Right ventricle myocardium superior (tissue), 1 donor: ENCODE measurements around the gene FAM110D. TPM values are rescaled to one million over a fixed set of nuclear protein-coding genes. Genes with fewer than 3 reads are reported as not detected.

Experiments
- ATAC-seq: fragments of 200-7000 bp; cut with Tn5 transposase; one replicate; pipeline ENCODE4 v1.9.1; 2020; ENCODE audit warnings: mild to moderate bottlenecking; ENCODE audit not compliant: poor library complexity
- DNase-seq: peaks from one replicate; pipeline ENCODE4 v3.0.0-alpha.2; 2020
- intact Hi-C: fragments of 100-400 bp; cut with DNase I; formaldehyde crosslinking; loops from one replicate; pipeline ENCODE4 v1.11.2; 2022
- total RNA-seq: library from RNA; stranded (reverse); fragmentation: NEBNext Ultra II Directional; extraction: Animal tissue kit (Norgen Biotek cat#: 25700); gene quantifications from one replicate; pipeline ENCODE4 v1.2.1, GENCODE V29; 2021
- donor health status: DM: no; HTN: yes; CAD: no; lungs with severe emphysema.

The FAM110D gene
- total RNA-seq, 1 donor from 2014 or later, result 4.0 TPM

DNA sequence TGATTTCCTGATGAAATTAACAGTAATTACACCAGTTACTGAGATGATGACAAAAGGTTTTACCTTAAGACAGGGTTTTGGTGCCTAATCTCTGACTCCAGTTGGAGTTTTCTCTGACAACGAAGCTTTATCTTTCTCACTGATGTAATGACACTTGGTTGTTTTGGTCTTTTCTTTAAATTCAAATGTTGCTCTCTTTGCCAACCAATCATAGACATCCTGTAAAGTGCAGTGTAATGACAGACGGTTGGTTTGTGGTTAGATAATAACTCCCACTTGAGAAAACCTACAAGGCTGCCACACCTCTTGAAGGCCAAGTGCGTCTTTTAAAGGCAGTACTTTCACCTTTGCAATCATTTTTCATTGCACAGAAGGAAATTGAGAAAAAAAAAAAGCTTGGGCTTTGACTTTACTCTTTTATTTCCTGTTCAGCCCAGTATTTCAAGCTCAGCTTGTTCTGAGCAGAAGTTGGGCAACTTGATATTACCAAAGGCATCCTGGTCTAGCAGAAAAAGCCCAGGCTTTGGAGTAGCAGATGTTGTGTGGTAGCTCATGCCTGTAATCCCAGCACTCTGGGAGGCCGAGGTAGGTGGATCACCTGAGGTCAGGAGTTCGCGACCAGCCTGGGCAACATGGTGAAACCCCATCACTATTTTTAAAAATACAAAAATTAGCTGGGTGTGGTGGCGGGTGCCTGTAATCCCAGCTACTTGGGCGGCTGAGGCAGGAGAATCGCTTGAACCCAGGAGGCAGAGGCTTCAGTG, 32.4 kb upstream of the FAM110D start:
- ATAC-seq (peak; percentile 63), DNase-seq (no peak)
- intact Hi-C loops, result no loop called here

DNA sequence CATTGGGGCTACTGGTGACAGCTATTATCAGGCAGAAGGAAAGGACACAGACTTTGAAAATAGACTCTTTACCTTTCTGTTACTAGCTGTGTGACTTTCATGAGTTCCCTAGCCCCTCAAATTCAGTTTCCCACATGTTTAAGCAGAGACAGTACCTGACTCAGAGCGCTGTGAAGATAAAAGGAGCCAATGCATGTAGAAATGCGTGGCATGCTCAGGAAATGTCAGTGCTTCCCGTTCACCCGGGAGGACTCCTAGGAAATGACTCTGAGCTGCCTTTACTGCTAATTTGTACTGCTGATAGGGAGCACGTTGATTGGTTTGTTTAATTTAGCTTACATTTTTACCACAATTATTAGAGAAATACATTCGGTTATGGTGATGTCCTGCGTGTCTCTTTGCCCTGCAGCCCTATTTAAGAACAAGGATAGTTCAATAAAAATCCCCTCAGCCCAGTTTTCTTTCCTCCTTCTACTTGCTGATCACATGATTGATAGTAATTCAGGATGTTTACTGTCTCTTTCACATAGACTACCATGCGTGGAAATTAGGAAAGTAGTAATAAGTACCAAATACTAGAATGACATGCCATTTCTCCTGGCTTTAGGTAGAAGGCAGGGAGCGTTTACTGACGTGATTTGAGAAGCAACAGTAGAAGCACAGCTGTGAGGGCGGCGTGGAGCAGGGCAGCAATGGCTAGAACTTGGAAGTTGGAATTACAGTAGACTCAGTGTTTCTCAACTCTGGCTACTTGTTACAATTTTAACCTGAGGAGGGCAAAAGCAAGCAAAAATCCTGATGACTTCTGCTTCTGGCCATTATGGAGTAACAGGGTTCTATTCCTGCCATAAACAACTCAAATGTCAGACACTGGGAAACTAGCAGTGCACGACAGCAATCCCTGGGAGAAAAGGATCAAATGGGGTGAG, 31.4 kb upstream of the FAM110D start:
- ATAC-seq, result peak; percentile 57
- DNase-seq, result no peak
- intact Hi-C loops, result no loop called here

DNA sequence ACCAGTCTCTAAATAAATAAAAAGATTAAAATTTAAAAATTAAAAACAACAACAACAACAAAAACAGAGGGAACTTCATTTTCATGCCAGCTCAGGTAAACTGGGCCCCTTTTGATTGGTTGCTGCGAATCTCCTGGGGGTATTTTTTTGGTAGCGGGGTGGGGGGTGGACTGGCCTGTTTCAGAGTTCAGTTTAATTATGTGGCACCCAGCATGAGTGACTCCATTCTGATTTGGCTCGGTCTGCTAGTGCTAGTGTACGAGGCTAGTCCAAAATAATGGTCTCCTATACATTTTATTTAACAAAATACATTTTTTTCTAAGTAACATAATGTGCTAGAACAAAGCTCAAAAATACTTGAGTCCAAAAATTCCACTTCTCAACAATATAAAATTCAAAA, 29.1 kb upstream of the FAM110D start:
- intact Hi-C loops, result no loop called here
- ATAC-seq (no peak), DNase-seq (no peak)

DNA sequence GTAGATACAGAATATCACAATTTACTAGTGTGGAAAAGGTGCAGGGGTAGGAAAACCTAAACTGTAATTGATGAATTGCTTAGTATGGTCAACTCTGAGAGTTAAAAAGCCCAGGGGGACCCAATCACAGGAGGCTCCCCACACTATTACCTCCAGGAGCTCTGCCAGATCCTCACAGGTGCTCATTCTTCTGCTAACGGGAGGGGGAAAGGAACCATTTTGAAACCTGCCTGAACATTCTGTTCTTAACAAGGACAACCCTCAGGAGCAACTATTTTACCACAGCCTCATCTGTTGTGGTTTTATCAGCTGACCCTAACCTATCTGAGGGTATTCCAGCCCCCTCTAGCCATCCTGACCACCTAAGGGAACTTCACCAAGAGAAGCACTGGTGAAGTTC, 28.2 kb upstream of the FAM110D start:
- intact Hi-C loops, result no loop called here
- ATAC-seq (no peak), DNase-seq (no peak)

DNA sequence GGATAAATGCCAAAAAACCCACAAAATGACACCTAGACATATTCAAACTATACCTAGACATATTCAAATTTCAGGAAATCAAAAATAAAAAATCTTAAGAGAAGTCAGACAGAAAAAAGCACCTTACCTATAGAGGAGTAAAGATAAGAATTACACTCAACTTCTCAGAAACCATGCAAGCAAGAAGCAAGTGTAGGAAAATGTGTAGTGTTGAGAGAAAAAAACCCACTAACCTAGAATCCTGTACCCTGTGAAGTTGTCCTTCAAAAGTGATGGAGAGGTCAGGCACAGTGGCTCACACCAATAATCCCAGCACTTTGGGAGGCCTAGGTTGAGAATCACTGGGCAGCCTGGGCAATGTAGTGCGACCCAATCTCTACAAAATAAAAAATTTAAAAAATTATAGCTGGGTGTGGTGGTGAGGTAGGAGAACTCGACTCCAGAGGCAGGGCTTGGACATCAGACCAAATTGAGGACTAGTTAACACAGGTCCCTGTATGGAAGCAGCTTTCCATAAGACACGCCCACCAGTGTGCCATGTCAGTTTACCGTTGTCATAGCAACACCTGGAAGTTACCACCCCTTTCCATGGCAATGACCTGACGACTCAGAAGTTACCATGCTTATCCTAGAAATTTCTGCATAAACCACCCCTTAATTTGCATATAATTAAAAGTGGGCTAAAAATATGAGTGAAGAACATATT, 26.6 kb upstream of the FAM110D start:
- DNase-seq (no peak), ATAC-seq (no peak)
- intact Hi-C loops, result no loop called here

DNA sequence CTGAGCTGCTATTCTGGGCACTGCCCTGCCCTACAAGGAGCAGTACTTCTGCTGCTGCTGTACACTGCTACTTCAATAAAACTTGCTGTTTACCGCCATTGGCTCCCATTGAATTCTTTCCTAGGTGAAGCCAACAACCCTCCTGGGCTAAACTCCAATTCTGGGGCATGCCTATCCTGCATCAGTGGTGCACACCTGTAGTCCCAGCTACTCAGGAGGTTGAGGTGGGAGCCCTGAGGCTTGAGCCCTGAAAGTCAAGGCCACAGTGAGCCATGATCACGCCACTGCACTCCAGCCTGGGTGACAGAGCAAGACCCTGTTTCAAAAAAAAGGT, 26.1 kb upstream of the FAM110D start:
- intact Hi-C loops, result no loop called here
- no peak for ATAC-seq

DNA sequence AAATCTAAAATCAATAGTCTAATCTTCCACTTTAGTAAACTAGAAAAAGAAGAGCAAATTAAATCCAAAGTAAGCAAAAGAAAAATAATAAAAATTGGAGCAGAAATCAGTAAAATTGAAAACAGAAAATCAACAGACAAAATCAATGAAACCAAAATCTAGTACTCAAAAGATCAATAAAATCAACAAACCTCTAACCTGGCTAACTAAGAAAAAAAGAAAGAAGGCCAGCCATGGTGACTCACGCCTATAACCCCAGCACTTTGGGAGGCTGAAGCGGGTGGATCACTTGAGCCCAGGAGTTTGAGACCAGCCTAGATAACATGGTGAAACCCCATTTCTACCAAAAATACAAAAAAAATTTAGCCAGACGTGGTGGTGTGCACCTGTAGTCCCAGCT, 24.4 kb upstream of the FAM110D start:
- intact Hi-C loops, result no loop called here
- ATAC-seq, result no peak
- DNase-seq, result no peak

More for the DNA sequence above, 26.1 kb upstream of the FAM110D start:
- no peak for DNase-seq

DNA sequence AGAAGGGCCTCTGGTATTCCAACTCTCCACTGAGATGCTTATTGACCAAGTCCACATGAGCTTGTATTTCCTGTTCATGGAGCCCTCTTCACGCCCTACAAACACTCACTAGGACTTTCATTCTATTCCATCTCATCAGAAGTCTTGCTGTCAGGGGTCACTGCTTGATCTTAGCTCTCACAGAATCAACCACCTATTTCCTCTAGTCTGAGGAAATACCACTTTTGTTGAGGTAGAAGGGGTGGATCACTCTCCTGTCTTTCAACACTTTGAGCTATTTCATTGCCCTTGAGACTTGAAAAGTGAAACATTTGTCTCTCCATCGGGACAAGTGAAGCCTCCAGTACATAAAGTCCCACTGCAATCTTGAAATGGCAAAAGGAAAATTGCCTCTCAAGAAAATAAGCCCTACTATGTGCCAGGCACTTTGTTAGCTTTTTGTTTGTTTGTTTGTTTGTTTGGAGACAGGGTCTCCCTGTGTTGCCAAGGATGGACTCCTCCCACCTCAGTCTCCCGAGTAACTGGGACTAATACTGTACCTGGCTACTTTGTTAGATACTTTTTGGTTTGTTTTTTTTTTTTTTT, 19.8 kb upstream of the FAM110D start:
- ATAC-seq (no peak), DNase-seq (no peak)
- intact Hi-C loops, result no loop called here

DNA sequence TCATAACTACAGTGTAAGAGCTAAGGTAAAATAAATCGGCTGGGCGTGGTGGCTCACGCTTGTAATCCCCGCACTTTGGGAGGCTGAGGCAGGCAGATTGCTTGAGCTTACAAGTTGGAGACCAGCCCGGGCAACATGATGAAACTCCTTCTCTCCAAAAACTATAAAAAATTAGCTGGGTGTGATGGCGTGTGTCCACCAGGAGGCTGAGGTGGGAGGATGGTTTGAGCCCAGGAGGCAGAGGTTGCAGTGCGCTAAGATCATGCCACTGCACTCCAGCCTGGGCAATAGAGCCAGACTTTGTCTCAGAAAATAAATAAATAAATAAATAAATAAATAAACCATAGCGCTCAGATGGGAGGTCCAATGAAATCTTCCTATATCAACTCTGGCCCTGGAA, 16.7 kb upstream of the FAM110D start:
- intact Hi-C loops, result no loop called here
- no peak for ATAC-seq

DNA sequence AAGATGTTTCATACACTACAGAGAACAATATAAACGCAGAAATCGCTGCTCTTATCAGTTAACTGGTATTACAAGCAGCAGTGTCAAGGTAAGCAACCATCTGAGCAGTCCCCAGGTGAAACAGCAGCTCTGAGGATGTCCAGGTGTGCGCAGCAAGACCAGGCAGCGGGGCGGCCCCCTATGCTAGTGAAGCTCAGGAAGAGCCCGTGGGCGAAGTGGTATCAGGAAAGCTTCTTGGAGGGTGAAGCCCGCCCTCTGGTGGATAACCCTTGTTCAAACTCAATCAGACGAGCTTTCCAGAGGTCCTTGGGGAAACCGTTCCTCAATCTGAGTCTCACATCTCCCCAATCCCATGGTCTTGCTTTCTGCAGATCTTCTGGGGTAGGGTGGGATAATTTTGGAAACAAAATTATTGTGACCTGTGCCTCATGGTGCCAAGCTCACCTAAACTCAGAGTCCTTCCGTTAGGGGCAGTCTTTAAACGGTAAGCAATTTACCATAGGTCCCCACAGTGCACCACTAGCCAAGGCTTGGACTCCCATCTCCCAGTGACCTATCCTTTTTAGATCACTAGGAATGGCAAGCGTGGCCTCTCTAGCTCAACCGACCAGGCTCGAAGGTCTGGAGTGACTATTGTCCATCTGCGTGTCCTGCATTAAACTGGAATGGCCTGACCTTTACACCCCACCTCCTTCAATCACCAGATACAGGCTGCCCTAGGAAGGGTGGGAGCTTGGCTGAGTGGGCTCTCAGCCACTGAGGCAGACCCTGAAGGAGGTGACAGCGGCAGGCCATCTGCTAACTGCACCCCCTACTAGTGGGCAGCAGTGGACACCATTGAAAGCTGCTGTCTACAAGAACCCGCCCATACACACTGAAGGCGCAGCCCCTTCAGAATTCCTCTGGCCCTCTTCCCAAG, 13.6 kb upstream of the FAM110D start:
- peak; percentile 72 for DNase-seq
- ATAC-seq, result peak; percentile 96
- intact Hi-C loops, result loop anchor here (2.0 to 5.0 kb wide), 2 partner anchors 40 to 108 kb away; no protein-coding TSS in a partner anchor

More for the DNA sequence above, 16.7 kb upstream of the FAM110D start:
- no peak for DNase-seq

DNA sequence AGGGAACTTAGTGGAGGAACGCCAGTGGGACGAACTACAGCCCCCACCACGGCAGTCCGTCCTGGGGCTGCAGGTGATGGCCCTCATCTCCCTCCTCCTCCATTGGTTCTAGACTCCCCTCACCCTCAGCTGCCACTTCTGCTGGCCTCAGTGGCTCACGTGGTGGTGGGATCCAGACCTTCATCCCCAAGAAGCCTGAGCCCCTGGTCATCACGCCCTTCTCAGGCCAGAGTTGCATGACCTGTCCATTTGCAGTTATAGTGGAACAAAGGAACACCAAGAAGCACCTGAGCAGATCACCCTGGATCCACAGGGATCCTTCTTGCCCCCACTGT, 13.0 kb upstream of the FAM110D start:
- intact Hi-C loops, result loop anchor here (2.0 to 5.0 kb wide), 2 partner anchors 41 to 109 kb away; no protein-coding TSS in a partner anchor
- DNase-seq, result no peak
- no peak for ATAC-seq

DNA sequence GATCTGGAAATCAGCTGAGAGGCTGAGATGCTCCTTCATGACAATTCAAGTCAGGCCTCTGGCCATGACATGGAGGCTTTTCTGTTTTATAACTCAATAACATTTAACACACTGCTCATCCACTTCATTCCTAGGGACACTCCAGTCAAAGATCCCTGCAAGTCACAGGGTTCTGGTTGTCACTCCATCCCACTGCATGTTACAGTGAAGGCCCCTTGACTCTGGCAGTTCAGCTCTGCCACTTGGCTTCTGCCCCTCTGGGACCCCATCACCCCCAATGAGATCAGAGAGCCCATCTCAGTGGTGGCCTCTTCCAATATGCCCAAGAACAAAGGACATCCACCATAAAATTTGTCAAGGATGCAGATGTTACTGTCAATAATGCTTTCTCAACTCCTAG, 10.0 kb upstream of the FAM110D start:
- ATAC-seq (no peak), DNase-seq (no peak)
- intact Hi-C loops, result loop anchor here (5.0 kb wide), 1 partner anchor 112 kb away; no protein-coding TSS in a partner anchor

DNA sequence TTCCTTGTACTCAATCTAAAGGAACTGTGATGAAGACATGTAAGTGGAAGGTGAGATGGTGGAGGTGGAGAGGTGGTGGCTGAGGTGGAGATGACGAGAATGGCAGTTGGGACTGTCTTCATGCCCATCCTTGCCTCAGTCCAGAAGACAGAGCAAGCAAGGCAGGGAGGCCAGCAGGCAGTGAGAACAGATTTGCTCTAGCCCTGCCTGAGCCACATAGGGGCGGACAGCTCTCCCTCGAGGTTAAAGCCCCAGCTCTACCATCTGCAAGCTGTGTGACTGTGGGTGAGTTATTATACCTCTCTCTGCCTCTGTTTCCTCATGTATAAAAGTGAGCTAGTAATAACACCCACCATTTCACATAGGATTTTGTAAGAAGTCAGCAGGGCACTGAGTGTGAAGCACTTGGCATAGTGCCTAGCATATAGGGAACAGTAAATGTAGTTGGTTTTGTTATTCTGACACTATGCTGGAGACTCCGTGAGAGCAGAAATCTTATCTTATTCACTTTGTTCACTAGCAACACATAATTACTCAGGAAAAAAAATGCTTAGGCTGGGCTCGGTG, 4.8 kb upstream of the FAM110D start:
- no peak for ATAC-seq
- intact Hi-C loops, result no loop called here

DNA sequence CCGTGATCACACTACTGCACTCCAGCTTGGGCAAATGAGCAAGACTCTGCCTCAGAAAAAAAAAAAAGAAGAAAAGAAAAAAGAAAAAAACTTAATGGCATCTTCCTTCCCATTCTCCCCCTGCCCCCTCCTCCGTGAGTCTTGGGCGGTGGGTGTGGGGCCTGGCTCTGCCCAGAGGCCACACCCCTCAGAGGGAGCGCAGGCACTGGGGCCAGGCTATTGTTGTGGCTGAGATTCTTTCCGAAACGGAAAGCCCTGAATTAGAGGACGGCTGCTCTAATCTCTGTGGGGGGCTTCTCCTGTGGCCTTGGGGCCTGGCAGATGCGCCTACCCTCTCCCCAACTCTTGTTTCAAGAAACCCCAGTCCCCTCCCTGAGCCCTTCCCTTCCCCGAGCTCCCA, 4.1 kb upstream of the FAM110D start:
- intact Hi-C loops, result loop anchor here (5.0 kb wide), 1 partner anchor 42 kb away; the partner anchor contains the start of gene PDIK1L
- ATAC-seq (no peak), DNase-seq (no peak)

More for the DNA sequence above, 4.8 kb upstream of the FAM110D start:
- DNase-seq, result no peak

DNA sequence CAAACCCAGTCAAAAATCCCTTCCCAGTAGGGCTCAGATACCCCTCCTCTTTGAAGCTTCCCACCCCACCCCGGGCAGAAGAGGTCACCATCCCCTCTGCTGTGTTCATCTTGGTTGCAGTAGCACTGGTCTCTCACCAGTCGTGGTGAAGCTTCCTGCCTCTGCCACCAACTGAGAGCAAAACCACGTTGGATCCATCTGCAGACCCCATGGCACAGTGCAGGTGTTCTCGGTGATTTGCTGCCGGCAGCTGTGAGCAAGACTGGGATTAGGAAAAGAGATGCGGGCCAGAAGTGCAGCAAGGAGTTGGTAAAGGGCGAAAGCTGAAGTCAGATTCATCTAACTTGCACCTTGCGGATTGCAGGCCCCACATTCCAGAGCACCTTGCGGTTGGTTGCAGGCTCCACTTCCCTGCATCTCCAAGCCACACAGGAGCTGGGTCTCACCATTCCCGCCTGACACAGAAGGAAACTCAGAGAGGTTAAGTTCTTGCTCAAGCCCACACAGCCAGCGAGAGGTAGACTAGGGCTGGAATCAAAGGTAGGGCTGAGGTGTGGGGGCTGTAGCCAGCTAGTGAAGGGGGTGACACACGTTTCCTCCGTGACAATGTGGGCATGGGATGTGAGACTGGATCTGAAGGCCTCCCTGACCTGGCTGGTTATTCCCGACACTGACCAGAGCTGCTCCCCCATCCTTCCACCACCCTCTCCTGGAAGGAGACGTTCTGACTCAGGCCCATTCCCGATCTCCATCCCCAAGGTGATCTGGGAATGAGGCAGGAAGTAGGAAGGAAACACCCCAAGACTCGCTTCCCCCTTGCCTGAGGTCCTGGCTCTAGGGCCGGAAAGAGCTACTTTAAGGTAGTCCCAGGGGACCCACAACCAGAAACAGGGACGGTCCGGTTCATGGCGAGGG, 3.3 kb upstream of the FAM110D start:
- ATAC-seq, result no peak
- intact Hi-C loops, result loop anchor here (5.0 kb wide), 1 partner anchor 43 kb away; the partner anchor contains the start of gene PDIK1L
- no peak for DNase-seq

DNA sequence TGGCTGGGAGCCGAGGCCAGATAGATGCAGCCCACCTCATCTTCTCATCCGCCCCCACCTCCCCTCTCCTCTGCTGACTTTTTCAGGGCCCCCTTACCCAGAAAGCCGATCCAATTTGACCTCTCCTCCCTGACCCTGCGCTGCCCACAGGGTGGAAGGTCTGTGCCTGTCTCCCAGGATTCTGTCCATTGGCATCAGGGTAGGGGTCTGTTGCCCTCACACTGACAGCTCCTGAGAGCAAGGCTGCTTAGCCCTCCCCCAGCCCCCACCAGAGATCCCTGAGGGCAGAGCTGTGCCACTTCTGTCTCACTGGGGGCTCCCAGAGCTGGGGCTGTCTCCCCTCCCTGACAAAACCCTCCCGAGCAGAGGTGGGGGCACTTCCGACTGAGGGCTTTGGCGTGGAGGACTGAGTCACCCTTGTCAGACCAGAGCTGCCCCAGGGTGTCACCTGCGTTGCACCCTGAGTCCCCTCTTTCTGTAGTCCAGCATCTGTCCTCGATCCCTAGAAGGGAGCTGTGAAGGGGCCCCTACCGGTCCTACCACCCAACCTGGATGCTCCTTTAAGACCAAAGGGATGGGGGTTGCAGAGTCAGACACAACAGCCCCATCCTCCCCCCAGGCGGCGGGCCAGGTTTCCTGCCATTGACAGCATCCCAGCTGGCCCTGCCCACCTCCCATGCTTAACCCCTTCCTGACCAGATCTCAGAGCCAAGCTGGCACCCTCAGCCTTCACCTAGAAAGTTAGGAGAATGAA, 2.4 kb upstream of the FAM110D start:
- intact Hi-C loops, result loop anchor here (5.0 kb wide), 1 partner anchor 44 kb away; the partner anchor contains the start of gene PDIK1L
- DNase-seq (peak; percentile 80), ATAC-seq (no peak)
